Ureter (tissue), 1 donor: ENCODE measurements around the gene PTGS2. TPM values are rescaled to one million over a fixed set of nuclear protein-coding genes. Genes with fewer than 3 reads are reported as not detected.
"Not testable (repeated sequence)": the region's sequence is repeated elsewhere in the genome, so short reads cannot be mapped to it uniquely, and the experiment has no call there.

Experiments used
- DNase-seq: peaks from one replicate; pipeline ENCODE4 v3.0.0-alpha.2; 2020; ENCODE audit warnings: low spot score
- total RNA-seq: library from RNA; stranded (reverse); gene quantifications from one replicate; pipeline ENCODE4 v1.2.4, GENCODE V29; 2023
- donor health status: DM: yes; HTN: yes; CAD: no.

The PTGS2 gene
- total RNA-seq, 1 donor from 2014 or later, result 16.0 TPM

DNA sequence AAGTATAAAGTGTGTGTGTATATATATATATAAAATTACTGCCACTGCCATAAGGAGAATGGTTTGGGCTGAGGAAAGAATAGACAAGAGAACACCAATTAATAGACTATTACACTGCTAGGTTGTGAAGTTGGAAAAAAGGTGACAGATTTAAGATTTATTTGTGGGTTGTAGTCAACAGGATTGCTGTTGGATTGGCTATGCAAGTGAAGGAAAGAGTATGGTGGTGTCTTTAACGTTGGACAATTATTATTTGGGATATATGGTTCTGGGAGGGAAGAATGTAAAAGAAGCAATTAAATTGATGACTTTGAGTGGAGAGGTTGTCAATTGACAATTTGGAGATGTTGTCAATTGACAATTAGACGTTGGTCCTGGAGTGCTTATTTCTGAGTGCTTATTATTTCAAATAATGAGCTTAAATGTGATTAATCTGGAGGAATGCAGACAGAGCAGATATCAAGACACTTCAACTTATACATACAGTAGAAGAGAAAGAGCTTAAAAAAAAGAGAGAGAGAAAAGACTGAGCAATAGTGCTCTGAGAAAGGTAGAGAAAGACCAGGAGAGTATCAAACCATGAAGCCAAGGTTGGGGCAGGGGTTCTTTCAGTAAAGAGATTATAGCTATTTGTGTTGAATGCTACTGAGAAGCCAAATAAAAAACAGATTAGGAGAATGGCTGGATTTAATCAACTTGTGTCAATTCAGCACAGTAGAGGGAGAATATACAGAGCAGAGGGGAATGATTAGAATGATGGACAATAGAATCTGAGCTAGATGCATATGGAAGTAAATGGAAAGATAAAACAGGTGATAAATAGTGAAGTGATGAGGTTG lies 9.7 kb downstream of the PTGS2 start:
- no peak for DNase-seq

DNA sequence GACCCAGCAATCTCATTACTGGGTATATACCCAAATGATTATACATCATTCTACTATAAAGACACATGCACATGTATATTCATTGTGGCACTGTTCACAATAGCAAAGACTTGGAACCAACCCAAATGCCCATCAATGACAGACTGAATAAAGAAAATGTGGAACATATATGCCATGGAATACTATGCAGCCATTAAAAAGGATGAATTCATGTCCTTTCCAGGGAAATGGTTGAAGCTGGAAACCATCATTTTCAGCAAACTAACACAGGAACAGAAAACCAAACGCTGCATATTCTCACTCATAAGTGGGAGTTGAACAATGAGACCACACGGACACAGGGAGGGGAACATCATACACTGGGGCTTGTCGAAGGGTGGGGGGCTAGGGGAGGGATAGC lies 10.4 kb downstream of the PTGS2 start:
- not testable (repeated sequence) for DNase-seq

DNA sequence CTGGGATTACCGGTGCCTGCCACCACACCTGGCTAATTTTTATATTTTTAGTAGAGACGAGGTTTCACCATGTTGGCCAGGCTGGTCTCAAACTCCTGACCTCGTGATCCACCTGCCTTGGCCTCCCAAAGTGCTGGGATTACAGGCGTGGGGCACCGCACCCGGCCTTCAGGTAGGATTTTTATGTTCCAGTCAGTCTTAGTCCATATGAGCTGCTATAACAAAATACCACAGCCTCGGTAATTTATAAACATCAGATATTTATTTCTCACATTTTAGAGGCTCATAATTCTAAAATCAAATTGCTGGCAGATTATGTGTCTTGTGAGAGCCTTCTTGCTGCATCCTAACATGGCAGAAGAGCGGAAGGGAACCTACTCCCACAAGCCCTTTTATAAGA lies 16.0 kb downstream of the PTGS2 start:
- not testable (repeated sequence) for DNase-seq

DNA sequence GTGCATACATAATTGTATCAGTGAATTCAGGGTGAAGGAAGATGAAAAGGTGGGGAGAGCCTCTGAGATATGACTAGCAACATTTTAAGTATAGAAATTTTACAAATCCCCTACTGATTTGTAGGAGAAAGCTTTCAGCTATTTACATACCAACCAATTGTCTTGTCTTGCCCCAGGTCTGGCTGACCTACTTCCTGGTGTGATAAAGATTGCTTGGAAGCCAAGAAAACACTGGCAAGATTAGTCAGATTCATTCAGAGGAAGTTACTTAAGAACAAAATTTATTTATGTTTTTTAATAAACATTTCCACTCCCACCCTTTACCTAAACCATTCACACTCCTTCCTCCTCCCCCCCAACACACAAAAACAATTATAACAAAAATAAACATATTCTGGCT lies 17.5 kb downstream of the PTGS2 start:
- DNase-seq, result no peak

DNA sequence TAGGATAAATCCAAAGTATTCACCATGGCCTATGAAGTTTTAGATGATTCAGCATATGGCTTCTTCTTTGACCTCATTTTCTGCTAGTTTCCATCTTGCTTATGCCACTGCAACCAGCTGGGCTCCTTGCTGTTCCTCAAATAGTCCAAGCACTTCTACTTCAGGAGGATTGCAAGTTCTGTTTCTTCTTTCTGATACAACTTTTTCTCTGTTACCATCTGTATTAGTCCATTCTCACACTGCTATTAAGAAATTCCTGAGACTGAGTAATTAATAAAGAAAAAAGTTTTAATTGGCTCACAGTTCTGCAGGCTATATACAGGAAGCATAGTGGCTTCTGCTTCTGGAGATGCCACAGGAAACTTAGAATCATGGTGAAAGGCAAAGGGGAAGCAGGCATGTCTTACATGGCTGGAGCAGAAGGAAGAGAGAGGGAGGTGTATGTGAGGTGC lies 20.3 kb downstream of the PTGS2 start:
- no peak for DNase-seq

DNA sequence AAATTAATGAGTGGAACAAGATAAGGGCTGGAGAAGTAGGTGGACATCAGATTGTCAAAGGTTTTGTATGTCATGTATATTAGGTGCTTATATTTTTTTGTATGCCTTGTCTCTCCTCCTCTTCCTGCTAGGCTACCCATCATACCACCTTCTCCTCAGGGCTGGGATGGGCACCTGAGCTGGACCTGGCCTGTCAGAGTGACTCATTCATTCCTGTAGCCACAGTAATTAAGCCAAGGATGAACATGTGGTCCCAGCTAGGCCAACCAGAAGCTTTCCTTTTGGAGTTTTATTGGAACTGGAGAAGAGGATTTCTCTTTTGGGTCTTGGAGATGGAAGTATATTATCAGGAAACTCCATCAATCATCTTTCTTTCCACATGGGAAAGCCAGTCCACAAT lies 21.2 kb downstream of the PTGS2 start:
- no peak for DNase-seq

DNA sequence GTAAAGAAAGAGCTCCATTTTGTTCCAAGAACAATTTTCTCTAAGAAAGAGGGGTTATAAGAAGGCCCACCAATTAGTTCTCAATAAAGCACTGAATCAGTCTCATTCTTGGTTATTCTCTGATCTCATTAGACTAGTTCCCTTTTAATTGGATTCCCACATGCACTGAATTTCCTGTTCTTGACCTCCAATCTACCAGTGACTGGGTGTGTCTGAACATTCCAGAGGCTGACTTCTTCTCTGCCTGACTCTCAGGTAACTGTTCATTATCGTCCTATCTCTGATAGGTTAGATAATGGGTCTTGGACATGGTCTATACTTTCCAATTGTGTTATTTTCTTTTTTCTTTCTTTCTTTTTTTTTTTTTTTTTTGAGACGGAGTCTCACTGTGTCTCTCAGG lies 22.7 kb downstream of the PTGS2 start:
- DNase-seq, result no peak

DNA sequence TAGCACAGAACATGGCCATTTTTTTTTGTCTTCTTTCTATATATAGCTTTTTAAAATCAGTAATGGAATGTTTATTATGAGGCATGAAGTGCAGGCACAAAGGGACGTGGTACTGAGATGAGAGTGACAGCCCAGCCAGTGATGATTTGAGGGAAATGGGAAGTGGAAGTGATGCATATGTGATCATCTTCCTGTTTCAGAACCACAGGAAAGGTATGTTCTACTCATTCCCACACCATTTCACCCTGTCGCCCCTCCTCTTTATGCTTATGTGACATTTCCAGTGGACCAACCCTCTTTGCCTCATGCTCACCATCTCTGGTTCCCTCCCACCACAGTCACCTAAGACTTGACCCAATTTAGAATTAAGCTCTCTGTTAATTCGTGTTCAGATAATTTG lies 24.3 kb downstream of the PTGS2 start:
- DNase-seq, result no peak

DNA sequence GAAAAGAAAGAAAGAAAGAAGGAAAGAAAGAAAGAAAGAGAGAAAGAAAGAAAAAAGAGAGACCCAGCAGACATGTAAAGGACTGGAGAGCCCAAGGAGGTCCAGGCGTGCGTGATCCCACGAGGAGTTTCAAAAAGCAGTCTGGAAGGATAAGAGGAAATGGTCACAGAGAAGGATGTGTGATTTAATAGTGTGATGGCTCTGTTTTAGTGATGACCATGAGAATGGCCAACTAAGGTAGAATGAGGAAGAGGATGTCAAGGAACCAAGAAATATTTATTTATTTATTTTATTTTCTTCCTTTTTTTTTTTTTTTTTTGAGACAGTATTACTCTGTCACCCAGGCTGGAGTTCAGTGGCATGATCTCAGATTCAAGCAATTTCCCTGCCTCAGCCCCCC lies 25.5 kb downstream of the PTGS2 start:
- no peak for DNase-seq

DNA sequence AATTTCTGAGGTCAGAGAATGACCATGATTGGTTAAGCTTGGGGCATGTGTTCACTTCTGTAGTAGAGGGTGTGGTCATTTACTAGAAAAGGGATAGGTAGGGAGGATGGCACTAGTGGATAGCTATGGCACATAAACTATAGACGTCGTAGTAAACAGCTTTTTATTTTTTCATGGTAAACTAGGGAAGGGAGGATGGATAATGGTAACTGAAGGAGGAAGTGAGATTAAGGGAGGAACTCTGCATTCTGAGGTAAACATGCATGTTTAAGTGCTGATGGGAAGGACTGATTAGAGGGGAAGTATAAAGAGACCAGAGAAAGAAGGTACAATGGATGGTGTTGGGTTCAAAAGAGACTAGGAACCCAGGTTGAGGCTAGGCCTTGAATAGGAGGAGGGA lies 26.9 kb downstream of the PTGS2 start:
- no peak for DNase-seq

DNA sequence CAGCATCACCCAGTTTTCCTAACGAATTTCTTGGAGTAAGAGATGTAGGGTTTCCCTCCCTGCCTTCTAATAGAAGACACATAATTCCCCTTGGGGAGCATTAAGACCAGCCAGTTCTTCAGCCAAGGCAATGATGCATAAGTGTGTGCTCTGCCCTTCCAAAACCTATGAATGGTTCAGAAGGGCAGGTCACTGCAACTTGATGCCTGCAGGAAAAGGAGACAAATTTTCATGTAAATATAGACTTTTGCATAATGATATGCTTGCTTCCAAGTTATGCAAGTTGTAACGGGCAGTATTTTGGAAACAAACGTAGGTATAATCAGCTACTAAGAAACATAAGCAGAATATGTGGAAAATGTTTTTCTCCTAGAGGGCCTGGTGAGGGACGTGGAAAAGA lies 31.6 kb downstream of the PTGS2 start:
- DNase-seq, result no peak

DNA sequence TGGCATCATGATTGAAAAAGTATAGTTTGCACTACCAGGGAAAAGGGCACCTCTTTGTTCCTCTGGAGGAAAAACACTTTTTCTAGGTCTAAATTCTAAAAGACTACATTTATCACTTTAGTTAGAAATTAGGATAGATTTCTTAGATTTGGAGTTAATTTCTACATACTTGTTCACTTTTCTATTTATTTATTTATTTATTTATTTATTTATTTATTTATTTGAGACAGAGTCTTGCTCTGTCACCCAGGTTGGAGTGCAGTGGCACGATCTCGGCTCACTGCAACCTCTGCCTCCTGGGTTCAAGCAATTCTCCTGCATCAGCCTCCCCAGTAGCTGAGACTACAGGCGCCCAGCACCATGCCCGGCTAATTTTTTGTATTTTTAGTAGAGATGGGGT lies 32.2 kb downstream of the PTGS2 start:
- DNase-seq, result not testable (repeated sequence)

DNA sequence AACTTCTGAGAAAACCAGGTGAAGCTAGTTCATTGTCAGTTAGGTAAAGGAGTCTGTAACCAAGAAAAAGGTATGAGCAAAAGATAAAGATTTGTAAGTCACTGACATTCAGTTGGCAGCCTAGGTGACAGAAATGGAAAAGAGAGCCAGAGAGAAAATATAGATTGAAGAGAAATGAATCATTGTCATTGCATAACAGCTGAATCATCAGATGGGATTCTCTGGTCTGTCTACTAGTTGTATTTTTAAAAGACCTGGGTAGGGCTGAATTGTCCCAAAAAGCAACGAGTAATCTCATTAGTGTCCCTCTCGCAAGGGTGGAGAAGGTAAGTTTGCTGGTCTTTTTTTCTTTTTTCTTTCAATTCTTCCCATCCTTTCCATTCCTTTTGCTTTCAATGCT lies 36.6 kb downstream of the PTGS2 start:
- no peak for DNase-seq

DNA sequence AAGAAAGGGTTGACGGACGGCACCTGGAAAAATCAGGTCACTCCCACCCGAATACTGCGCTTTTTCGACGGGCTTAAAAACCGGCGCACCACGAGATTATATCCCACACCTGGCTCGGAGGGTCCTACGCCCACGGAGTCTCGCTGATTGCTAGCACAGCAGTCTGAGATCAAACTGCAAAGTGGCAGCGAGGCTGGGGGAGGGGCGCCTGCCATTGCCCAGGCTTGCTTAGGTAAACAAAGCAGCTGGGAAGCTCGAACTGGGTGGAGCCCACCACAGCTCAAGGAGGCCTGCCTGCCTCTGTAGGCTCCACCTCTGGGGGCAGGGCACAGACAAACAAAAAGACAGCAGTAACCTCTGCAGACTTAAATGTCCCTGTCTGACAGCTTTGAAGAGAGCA lies 42.7 kb downstream of the PTGS2 start:
- DNase-seq, result not testable (repeated sequence)

DNA sequence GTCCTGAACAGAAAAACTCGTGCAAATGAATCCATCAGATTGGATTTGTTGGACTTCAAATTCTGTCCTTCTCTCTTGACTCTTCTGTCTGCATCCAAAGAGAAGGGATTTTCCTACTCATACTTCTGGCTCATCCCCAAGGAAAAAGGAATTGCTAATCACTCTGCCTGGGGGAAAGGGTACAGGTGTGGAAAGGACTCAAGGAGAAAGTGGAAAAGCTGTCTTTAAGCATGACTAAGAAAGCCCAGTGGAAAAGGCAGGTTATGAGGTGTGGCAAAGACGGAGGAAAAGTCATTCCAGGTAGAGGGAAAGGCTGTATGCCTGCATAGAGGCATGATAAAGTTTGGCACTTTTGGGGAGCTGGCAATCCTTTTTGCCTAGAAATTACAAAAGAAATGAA lies 43.4 kb downstream of the PTGS2 start:
- no peak for DNase-seq

DNA sequence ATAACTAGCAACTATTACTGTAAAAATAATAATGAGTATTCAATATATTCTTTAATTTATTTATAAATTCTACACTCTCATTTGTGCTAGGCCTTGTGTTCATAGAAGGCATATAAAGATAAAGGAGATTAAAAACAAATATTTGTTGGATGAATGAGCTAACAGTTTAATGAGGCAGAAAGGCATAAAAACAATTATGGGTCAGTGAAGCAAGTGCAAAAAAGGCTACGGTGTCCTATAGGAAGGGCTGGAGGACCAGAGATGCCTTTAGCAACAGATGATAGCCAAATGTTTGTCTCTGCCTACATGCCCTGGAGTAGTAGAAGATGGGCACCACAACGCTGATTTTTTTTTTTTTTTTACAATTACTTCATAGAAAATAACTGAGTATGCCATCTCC lies 45.7 kb downstream of the PTGS2 start:
- no peak for DNase-seq

DNA sequence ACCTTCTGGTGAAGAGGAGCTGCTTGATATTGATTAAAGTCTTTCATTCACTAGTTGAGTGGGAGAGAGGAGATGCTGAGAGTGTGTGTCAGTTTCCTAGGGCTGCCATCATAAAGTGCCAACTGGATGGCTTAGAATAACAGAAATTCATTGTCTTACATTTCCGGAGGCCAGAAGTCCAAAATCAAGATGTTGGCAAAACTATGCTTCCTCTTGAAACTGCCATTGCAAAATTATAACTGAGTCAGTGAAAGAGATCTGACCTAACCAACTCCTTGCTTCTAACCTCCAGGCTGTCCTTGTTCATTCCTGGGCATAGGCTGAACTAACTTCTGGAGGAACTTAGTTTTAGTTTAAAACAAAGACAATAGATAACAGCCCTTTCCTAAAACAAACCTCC lies 47.1 kb downstream of the PTGS2 start:
- no peak for DNase-seq

DNA sequence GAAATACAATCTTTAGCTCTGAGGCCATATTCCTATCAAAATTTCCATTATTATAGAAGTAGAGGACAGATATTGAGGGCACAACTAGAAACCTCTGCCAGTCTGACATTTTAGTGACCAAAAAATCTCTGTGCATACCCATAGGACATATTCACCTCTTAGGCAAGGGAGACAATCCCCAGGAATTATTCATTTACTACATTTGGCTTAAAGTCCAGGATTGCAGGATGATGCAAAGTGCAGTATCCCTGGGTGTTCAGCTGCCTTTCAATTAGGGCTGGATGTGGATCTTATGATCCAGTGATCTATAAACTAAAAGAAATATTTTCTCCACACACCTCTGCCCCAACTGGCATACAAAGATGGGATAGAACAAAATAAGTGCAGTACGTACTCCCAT lies 50.9 kb downstream of the PTGS2 start:
- no peak for DNase-seq

DNA sequence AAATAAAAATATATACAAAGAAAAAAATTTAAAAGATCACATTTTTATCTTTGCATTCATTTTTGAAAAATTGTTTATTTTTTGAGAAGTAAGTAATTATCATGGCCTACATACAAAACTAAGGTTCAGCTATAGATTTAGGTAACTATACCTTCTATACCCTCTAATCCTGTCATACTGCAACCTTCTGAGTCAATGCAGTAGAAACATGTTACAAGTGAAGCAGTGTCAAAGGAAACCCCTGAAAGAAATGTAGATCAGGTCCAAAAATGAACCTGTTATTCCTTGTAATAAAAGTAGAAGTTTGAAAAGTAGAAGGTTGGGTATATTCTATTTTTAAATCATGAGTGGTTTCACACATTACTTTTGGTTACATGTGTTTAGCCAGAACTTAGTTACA lies 51.3 kb downstream of the PTGS2 start:
- DNase-seq, result no peak

DNA sequence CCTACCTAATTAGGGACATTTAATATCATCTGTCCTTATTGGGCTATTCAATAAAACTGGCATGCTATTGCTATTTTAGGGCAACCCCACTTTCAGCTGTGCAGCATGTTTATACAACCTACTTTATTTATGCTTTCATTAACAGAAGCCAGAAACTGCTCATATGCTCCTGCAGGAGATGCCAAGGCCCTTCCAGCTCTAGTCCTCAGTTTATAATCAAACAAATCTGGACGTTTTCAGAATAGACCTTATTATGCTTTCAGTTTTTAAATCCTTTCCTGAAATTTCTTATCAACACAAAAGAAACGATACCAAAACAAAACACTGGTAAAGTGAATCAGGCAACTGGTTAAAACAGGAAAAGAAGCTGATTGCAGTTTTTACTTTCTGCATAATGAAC lies 53.2 kb downstream of the PTGS2 start:
- DNase-seq, result no peak

DNA sequence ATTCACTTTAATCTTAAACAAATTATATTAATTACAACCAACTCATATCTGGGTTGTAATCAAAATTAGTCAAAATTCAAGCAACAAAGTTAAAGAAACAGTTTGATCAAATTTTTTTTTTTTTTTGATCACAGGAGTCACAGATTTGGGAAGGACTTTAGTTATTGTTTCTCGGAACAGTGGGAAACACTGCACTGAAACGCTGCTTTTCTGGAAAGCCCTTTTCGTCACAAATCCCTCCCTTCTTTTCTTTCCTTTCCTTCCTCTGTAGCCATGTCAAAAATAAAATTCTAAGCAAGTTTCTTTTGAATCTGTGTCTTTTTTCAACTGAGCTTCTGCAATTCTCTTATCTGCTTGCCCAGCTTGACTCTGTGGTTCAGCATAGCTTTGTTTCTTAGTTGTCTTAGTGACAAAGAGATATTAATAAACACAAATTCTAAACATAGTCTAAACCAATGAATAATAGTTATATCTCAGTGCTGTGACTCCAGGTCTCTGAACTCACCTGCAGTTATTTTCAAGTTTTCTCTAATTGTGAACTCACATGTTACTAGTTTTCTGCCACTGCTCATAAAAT lies 53.8 kb downstream of the PTGS2 start:
- no peak for DNase-seq

DNA sequence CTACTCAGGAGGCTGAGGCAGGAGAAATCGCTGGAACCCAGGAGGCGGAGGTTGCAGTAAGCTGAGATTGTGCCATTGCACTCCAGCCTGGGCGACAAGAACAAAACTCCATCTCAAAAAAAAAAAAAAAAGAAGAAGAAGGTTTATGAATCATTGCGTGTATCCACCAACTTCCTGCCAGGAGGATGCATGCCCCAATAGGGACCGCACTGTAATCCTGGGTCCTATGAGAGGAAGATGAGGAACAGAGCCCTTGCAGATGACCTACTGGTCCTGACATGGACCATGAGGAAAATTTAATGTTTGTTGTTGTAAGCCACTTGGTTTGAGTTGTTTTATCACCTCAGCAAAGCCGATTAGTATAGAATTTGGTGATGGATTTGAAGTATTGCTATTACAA lies 56.7 kb downstream of the PTGS2 start:
- no peak for DNase-seq
